LNCaP clone FGC (cell line): ENCODE measurements around the gene RFX3.

Source experiments
- DNase-seq: peaks from one replicate; pipeline ENCODE4 v3.0.0-alpha.2; 2011; ENCODE audit warnings: low read depth
- H3K4me3 ChIP-seq: 2 replicates; pipeline ENCODE4 v1.5.1; 2011; ENCODE audit warnings: mild to moderate bottlenecking, low read depth, low read length, control low read depth
- TF ChIP-seq, protein P1 (sequence below): IDR thresholded peaks from 2 replicates; pipeline ENCODE4 v1.5.1; 2012; ENCODE audit warnings: mild to moderate bottlenecking; ENCODE audit not compliant: control insufficient read depth, insufficient read depth; ENCODE audit errors: extremely low read depth

The RFX3 gene

DNA sequence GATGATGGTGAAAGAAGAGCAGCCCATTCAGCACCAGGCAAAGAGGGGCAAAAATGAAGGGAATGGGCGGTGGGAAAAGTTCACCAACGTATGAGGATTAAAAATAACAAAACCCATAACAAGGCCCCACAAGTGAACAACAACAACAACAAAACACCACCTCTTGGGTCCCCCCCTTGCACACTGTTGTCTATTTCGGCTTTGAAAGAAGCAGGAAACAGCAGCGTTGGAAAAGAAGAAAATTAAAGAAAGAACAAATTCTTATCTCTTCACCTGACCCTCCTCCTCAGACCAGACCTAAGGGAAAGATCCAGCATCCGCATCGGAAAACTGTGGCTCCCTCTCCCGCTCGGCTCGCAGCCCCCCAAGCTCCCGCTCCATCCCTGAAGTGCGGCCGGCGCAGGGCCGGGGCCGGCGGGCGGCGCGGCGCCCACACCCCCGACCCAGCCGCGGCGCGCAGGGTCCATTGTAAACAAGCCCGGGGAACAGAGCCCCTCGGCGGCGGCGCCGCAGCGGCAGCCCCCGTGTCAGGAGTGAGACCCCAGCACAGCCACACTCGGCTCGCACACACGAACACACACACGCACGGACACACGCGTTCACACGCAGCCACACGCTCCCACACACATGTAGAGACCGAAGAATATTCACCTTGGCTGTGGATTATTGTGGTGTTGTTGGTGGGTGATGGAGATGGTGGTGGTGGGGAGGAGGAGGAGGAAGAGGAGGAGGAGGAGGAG lies 535 bp downstream of the RFX3 start:
- TF ChIP-seq, protein P1, sequence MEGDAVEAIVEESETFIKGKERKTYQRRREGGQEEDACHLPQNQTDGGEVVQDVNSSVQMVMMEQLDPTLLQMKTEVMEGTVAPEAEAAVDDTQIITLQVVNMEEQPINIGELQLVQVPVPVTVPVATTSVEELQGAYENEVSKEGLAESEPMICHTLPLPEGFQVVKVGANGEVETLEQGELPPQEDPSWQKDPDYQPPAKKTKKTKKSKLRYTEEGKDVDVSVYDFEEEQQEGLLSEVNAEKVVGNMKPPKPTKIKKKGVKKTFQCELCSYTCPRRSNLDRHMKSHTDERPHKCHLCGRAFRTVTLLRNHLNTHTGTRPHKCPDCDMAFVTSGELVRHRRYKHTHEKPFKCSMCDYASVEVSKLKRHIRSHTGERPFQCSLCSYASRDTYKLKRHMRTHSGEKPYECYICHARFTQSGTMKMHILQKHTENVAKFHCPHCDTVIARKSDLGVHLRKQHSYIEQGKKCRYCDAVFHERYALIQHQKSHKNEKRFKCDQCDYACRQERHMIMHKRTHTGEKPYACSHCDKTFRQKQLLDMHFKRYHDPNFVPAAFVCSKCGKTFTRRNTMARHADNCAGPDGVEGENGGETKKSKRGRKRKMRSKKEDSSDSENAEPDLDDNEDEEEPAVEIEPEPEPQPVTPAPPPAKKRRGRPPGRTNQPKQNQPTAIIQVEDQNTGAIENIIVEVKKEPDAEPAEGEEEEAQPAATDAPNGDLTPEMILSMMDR: no peak
- no peak for DNase-seq
- H3K4me3 ChIP-seq: peak overlapping the region; percentile 90

DNA sequence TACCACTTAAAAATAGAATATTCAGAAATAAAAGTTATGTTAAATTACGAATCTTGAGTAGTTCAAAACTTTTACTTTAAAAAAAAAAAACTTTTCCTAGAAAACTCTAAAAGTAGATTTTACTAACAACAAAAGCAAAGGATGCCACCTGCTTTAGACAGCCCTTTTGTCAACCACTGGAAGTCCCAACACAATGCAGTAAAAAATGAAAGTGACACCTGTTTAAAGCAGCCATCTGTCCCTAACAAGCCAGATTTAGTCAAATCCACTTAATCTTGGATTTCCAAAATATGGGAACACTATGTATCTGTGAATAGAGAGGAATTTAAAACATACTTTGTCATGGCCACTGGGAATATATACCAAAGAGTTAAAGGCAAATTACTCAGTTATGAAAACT lies 3.8 kb downstream of the RFX3 start:
- no peak for DNase-seq
- H3K4me3 ChIP-seq: no peak overlapping the region
- TF ChIP-seq, protein P1: no peak

DNA sequence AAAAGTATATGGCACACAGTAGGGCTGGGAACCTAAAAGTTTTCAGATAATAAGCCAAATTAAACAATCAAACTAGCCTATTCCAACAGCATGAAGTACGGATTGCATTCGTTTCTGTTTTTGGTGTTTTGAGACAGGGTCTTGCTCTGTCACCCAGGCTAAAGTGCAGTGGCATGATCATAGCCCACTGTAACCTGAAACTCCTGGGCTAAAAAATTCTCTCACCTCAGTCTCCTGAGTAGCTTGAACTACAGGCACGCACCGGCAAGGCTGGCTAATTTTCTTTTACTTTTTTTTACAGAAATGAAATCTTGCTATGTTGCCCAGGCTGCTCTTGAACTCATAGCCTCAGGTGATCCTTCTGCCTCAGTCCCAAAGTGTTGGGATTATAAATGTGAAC lies 5.2 kb downstream of the RFX3 start:
- TF ChIP-seq, protein P1: no peak
- DNase-seq: no peak
- H3K4me3 ChIP-seq: no peak overlapping the region

DNA sequence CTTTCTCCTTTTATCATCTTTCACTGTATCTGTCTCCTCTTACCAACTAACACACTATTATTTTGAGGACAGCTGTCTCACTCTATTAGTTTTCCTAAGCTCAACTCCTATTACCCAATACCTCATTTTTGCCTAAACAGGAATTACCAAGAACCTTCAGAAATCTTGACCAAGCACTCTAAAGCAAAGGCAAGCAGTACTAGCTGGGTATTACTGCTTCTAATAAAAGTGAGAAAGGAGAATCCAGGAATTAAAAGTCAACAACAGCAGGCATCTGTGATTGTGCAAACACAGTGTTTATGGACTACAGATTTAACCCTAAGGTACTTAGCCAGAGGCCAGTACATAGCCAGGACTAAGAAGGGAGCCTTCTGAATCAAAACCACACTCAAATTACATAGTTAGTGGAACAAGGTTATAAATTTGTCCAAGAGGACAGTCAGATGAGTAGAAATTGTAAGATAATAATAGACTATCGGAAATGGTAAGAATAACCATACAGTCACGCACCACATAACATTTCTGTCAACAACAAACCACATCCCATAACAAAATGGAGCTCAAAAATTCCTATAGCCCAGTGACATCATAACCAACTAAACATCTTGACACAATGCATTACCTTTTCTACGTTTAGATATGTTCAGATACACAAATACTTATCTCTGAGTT lies 8.3 kb downstream of the RFX3 start:
- H3K4me3 ChIP-seq: no peak overlapping the region
- TF ChIP-seq, protein P1: no peak

DNA sequence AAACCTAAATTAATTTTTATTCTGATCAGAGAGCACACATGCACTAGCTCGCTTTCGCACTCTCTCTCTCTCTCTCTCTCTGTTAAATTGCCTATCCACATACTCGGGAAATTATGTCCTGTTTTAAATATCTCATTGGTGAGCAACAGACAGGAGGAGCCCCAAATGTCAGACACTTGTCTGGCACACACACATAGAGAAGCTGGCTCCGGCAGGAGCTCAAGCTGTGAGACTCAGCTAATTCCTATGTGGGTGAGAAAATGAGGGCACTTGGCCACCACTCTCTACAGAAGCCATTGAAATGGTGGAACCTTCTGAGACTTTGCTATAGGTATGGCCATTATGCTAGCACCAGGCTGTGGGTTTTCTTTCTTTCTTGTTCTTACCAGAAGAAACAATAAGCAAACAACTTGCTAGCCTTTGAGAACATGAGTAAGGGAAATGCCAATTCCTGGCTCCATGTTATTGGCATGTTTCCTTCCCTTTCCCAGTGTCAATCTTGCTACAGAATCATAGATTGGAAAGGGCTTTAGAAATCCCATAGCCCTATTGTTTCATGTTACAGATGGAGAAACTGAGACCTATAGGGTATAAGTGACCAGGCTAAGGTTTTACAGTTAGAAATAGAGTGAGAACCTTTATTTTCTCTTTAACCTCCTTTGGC lies 9.0 kb downstream of the RFX3 start:
- H3K4me3 ChIP-seq: no peak overlapping the region
- TF ChIP-seq, protein P1: no peak
- no peak for DNase-seq

More for the DNA sequence above, 8.3 kb downstream of the RFX3 start:
- DNase-seq: peak; percentile 69

DNA sequence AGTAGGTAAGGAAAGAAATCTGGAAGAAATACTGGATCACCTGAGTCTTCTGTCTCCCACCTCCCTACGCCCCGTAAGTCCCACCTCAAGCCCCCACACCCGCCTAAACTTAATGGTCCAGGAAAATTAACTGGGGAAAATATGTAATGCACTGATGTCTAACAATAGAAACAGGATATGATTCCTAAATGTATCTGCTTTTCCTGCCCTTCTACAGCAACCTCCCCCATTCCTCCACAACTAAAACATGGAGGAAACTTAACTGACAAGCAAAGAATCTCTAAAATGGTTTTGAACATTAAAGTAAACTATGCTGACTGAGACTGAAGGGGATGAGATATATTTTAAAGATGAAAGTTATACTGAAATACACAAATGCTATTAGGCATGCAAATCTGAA lies 10.4 kb downstream of the RFX3 start:
- H3K4me3 ChIP-seq: no peak overlapping the region
- no peak for DNase-seq
- TF ChIP-seq, protein P1: no peak
